Islet precursor cell (in vitro differentiated cells): Measurements from ENCODE around the gene AGTR2.
"Not testable (repeated sequence)": the region's sequence is repeated elsewhere in the genome, so short reads cannot be mapped to it uniquely, and the experiment has no call there.

Experiments used
- DNase-seq: peaks from one replicate; pipeline ENCODE4 v3.0.0-alpha.2; 2018

The AGTR2 gene

GRCh38 chrX:116170511-116170910, at the start of gene AGTR2:
Gene AGTR2 (plus strand): TSS chrX:116170744. CDS start chrX:116172281, 1,537 bp downstream.
- no peak for DNase-seq

- DNase-seq: no peak
Observed at GRCh38 chrX:116135277-116135676, 35.3 kb upstream of the AGTR2 start.

DNA sequence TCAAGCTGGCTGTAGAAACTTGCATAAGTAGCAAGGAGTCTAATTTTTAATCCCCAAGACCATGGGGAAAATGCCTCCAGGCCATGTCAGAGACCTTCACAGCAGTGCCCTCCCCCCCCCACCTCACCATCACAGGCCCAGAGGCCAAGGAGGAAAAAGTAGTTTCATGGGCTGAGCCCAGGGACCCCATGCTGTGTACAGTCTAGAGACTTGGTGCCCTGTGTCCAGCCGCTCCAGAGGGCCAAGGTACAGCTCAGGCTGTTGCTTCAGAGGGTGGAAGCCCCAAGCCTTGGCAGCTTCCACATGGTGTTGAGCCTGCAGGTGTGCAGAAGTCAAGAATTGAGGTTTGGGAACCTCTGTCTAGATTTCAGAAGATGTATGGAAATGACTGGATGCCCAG, 29.3 kb upstream of the AGTR2 start:
- not testable (repeated sequence) for DNase-seq

- DNase-seq: no peak
Observed at GRCh38 chrX:116142976-116143375, 27.6 kb upstream of the AGTR2 start.

DNA sequence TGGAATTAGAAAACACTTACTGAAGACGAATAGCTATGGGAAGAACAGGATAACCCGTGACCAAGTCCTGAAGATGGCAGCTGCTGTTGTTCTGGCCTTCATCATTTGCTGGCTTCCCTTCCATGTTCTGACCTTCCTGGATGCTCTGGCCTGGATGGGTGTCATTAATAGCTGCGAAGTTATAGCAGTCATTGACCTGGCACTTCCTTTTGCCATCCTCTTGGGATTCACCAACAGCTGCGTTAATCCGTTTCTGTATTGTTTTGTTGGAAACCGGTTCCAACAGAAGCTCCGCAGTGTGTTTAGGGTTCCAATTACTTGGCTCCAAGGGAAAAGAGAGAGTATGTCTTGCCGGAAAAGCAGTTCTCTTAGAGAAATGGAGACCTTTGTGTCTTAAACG, 2.4 kb downstream of the AGTR2 start:
- no peak for DNase-seq

GRCh38 chrX:116181300-116181699, 10.8 kb downstream of the AGTR2 start:
- DNase-seq: no peak

DNA sequence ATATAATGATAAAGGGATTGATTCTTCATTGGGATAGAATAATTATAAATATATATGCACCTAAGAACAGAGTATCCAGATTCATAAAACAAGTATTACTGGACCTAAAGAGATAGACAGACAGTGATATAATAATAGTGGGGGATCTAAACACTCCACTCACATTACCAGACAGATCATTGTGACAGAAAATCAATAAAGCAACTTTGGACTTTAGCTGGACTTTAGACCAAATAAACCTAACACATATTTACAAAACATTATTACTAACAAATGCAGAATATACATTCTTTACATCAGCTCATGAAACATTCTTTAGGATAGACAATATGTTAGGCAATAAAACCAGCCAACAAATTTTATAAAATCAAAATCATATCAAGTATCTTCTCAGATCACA, 14.6 kb downstream of the AGTR2 start:
- DNase-seq: no peak

GRCh38 chrX:116194649-116195048, 24.1 kb downstream of the AGTR2 start:
- DNase-seq: no peak

DNA sequence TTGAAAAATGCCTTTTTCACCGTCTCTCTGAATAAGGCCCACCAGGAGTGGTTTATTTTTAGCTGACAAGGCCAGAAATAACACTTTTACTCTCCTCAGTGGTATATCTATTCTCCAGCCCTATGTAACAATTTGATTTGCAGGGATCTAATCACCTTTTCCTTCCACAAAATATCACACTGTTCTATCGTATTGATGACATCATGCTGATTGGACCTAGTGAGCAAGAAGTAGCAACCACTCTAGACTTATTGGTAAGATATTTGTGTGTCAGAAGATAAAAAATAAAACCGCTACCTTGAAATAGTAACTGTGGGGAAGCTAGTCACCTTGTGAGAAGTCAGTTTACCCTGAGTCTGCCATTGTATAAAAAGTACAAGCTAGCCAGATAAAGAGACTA, 27.7 kb downstream of the AGTR2 start:
- DNase-seq: no peak

- peak; percentile 46 for DNase-seq
Observed at GRCh38 chrX:116198810-116199209, 28.3 kb downstream of the AGTR2 start.

DNA sequence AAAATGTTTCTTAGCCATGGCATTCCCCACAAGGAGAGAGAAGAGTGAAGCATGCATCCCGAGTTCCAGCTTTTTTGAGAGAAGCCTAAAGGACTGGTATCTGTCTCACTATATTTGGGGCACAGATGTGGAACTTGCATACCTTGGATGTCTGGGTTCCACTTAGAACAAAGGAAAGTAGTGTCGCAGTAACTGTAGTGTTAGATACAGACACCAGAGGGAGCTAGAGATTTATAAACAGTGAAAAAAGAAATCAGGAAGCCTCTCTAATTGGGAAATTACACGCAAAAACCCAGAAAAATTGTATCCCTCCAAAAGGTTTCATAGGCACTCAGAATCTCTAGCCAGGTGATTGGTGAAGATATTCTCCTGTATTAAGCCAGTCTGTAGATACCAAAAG, 34.4 kb downstream of the AGTR2 start:
- no peak for DNase-seq

- DNase-seq: no peak
Observed at GRCh38 chrX:116213262-116213661, 42.7 kb downstream of the AGTR2 start.

GRCh38 chrX:116217080-116217479, 46.5 kb downstream of the AGTR2 start:
- not testable (repeated sequence) for DNase-seq
